Posterior vena cava (tissue), 2 donors: Measurements from ENCODE around the gene SH3GL3. TPM values are rescaled to one million over a fixed set of nuclear protein-coding genes. Genes with fewer than 3 reads are reported as not detected.

Source experiments
- DNase-seq: peaks from one replicate; pipeline ENCODE4 v3.0.0-alpha.2; 2020; ENCODE audit warnings: low spot score
- intact Hi-C, 2 donors: fragments of 100-400 bp; cut with DNase I; formaldehyde crosslinking; loops; one replicate each; pipeline versions ENCODE4 v1.14.1 to v1.14.2; 2022 to 2023
- total RNA-seq, 2 donors: library from RNA; stranded (reverse); fragmentation: NEBNext Ultra II Directional; extraction: Animal tissue kit (Norgen Biotek cat#: 25700); gene quantifications; one replicate each; pipeline ENCODE4 v1.2.1, GENCODE V29; 2021
- donor health status: DM: yes; HTN: yes; CAD: no.
- donor health status: DM: yes; HTN: yes; CAD: no.

The SH3GL3 gene
- total RNA-seq, 2 donors from 2014 or later, result 0.29 TPM; not detected in 1

- intact Hi-C loops, result no loop called here
- no peak for DNase-seq
Observed at GRCh38 chr15:83449937-83450506, 2.9 kb downstream of the SH3GL3 start.

DNA sequence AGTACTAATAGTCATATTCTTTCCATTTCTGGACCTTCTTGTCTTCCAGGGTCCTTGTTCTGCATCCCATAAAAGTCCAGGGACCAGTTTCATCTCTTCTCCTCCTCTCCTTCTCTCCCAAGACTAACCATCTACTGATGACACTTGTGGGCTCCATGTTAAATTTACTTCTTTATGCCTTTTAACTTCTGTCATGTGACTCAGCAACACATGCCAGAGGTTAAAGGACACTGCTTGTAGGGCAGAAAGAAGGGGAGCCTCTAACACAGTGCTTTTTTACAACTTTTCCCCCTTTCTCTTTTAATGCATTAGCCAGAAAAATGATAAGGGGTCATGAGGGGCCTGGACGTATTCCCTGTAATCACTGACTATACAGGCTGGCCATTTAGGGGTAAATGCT is 10.0 kb downstream of the SH3GL3 start:
- DNase-seq, result no peak
- intact Hi-C loops, result no loop called here

DNA sequence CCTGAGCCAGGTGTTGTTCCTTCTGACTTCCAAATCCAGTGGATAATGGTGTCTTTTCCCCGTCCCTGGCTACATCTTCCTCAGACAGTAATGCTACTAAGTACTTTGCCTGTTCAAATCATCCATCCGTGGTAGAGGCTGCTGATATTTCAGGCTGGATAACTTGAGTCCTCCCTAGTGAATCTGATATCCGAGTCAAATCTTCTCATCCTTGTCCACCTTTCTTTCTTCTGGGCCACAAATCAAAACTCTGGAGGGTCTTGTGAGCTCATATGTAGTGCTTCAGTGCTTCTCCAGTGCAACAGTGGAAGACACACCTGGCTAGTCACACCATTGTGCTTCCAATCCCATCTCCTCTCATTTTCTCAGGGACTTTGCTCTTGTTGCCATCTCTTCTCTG is 11.2 kb downstream of the SH3GL3 start:
- no peak for DNase-seq
- intact Hi-C loops, result no loop called here

- intact Hi-C loops, result no loop called here
- DNase-seq, result no peak
Observed at GRCh38 chr15:83462026-83462425, 14.9 kb downstream of the SH3GL3 start.

DNA sequence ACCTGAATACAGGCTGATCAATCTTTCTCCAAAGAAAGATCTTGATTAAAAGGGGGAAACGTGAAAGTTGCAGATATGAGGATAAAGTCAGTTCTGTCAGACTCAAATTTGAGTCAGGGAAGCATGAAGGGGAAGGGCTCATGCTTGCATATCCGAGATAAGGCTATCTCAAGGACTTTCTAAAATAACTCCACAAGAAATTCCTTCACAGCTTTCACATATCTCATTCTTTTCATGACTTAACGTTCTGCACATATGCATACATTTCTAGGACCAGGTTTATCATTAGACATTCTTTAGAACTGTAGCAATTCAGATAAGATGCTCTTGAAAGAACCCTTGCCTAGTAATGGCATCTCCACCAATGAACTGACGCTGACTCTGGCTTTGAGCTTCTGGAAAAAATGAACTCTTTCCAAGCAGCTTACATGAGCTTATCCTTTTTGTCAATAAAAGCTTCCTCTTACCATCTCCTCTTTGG is 15.9 kb downstream of the SH3GL3 start:
- DNase-seq, result no peak
- intact Hi-C loops, result no loop called here

- intact Hi-C loops, result no loop called here
- DNase-seq, result no peak
Observed at GRCh38 chr15:83470887-83471286, 23.7 kb downstream of the SH3GL3 start.

- DNase-seq, result no peak
- intact Hi-C loops, result no loop called here
Observed at GRCh38 chr15:83471307-83471866, 24.2 kb downstream of the SH3GL3 start.

- intact Hi-C loops, result no loop called here
- DNase-seq, result no peak
Observed at GRCh38 chr15:83472151-83472550, 25.0 kb downstream of the SH3GL3 start.

GRCh38 chr15:83472797-83473196 is 25.7 kb downstream of the SH3GL3 start:
- intact Hi-C loops, result no loop called here
- DNase-seq, result no peak

GRCh38 chr15:83474578-83474977 is 27.4 kb downstream of the SH3GL3 start:
- intact Hi-C loops, result loop anchor here in 1 of 2 donors (2.0 kb wide), 1 partner anchor 76 kb away; no protein-coding TSS in a partner anchor
- DNase-seq, result no peak

GRCh38 chr15:83475551-83475950 is 28.4 kb downstream of the SH3GL3 start:
- intact Hi-C loops, result loop anchor here in 1 of 2 donors (2.0 kb wide), 1 partner anchor 75 kb away; no protein-coding TSS in a partner anchor
- no peak for DNase-seq

GRCh38 chr15:83476066-83476465 is 28.9 kb downstream of the SH3GL3 start:
- no peak for DNase-seq
- intact Hi-C loops, result no loop called here

DNA sequence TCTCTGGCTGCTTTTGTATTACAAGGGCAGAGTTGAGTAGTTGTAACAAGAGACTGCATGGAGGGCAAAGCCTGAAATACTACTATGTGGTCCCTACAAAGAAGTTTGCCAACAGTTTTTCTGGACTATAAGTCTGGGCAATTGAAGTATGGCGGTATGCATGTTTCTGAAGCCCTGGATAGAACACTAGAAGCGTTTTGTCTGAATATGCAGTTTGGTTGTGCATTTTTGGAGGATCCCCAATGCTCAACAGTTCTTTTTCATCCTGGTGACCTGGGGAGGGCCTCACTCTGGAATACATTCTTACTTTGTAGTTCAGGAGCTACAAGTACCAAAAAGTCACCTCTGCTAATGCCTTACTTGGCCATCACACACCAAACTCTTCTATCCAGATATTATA is 29.6 kb downstream of the SH3GL3 start:
- DNase-seq, result no peak
- intact Hi-C loops, result no loop called here

- DNase-seq, result no peak
- intact Hi-C loops, result no loop called here
Observed at GRCh38 chr15:83477172-83477807, 30.1 kb downstream of the SH3GL3 start.

DNA sequence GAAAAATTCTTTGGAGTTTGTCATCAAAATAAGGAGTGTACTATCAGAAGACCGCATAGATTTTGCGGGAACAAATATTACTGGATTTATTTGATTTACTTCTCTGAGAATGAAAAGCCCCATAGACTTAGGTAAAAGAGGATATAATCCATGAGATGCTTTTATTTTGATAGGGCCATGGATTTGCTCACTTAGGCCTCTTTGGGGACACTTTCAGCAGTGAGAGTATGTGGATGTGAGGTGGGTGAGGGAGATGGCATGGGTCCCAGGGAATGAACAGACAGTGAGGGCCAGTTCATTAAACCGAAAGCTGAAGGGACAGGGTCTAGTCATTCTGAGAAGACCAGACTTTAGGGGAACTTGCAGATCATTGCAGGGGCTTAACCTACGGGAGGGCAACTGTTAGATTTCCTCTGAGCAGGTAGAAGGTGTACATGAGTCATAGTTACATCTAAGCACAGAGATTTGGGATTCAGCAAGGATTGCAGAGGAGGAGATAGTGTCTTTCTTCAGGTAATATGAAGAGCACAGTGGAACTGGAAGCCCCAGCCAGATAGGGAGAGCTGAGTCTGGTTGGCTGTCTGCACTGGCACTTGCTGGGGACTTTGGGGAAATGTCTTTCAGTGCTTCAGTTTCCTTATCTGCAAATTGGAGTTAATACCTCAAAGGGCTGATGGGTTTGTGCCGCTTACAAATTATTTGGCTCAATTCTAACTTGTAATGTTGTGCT is 30.8 kb downstream of the SH3GL3 start:
- DNase-seq, result no peak
- intact Hi-C loops, result no loop called here

- DNase-seq, result no peak
- intact Hi-C loops, result no loop called here
Observed at GRCh38 chr15:83483612-83484011, 36.5 kb downstream of the SH3GL3 start.

GRCh38 chr15:83484636-83485035 is 37.5 kb downstream of the SH3GL3 start:
- intact Hi-C loops, result no loop called here
- no peak for DNase-seq

GRCh38 chr15:83486363-83486762 is 39.2 kb downstream of the SH3GL3 start:
- intact Hi-C loops, result no loop called here
- no peak for DNase-seq

DNA sequence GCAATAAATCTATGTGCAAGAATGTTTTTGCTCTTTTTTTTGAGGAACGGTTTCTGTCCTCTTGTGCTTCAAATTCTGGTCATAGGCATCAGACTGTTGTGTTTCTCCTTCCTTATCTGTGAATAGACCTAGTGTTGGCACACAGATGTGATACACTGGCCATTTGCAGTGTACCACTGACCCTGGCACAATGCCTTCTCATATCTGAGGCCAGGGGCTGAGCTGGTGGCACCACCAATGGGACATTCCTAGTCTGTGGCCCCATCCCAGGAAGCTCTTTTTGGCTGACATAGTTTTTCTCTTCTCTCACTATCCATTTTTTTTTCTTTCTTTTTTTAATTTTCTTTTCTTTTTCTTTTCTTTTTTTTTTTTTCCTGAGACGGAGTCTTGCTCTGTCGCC is 40.4 kb downstream of the SH3GL3 start:
- intact Hi-C loops, result no loop called here
- DNase-seq, result no peak

DNA sequence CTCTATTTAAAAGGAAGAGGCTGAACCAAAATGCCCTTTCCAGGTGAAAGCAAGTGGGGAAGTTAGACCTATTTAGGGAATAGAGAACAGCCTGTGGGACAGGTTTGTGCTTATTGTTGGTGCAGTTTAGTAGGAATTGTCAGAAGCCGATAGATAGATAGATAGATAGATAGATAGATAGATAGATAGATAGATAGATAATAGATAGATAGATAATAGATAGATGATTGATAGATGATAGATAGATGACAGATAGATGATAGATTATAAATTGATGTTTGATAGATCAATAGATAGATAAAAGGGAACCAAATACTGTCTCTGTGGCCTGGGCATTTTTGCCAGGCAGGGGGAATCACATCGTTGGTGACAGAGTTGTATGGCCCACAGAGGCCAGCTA is 42.5 kb downstream of the SH3GL3 start:
- no peak for DNase-seq
- intact Hi-C loops, result no loop called here
